HG03457 (cell line): ENCODE data around the gene PDXK.

ENCODE experiments used
- ATAC-seq: cut with Tn5 transposase; IDR thresholded peaks from one replicate; pipeline ENCODE4 v1.9.1; 2021; ENCODE audit warnings: moderate number of reproducible peaks; ENCODE audit not compliant: unreplicated experiment

Gene PDXK

GRCh38 chr21:43778469-43779335 is 59.8 kb downstream of the PDXK start:
- ATAC-seq: no peak

GRCh38 chr21:43779660-43780059 is 60.7 kb downstream of the PDXK start:
- ATAC-seq: no peak

GRCh38 chr21:43781846-43782245 is 62.9 kb downstream of the PDXK start:
- ATAC-seq: no peak

GRCh38 chr21:43782431-43783097 is 63.6 kb downstream of the PDXK start:
- no peak for ATAC-seq

GRCh38 chr21:43783098-43783700 is 64.3 kb downstream of the PDXK start:
- no peak for ATAC-seq

GRCh38 chr21:43785134-43785533 is 66.2 kb downstream of the PDXK start:
- no peak for ATAC-seq

- no peak for ATAC-seq
These were observed 67.4 kb downstream of the PDXK start for GRCh38 chr21:43786300-43786806.

GRCh38 chr21:43786807-43787440 is 68.0 kb downstream of the PDXK start:
- no peak for ATAC-seq

- ATAC-seq: peak; percentile 59
These were observed 70.5 kb downstream of the PDXK start, which contains the start of gene RRP1 for GRCh38 chr21:43789276-43790009. TSS of gene RRP1 (plus strand) at chr21:43789577. CDS start at chr21:43789630, 53 bp downstream.

GRCh38 chr21:43790010-43790524 is 71.1 kb downstream of the PDXK start:
- no peak for ATAC-seq

- no peak for ATAC-seq
These were observed 73.5 kb downstream of the PDXK start for GRCh38 chr21:43792406-43792805.

GRCh38 chr21:43793243-43793642 is 74.3 kb downstream of the PDXK start:
- ATAC-seq: no peak

- ATAC-seq: no peak
These were observed 75.4 kb downstream of the PDXK start for GRCh38 chr21:43794311-43794710.

GRCh38 chr21:43794857-43795256 is 75.9 kb downstream of the PDXK start:
- no peak for ATAC-seq

- no peak for ATAC-seq
These were observed 78.5 kb downstream of the PDXK start for GRCh38 chr21:43797415-43797814.

- no peak for ATAC-seq
These were observed 79.2 kb downstream of the PDXK start for GRCh38 chr21:43797925-43798715.

- ATAC-seq: no peak
These were observed 80.4 kb downstream of the PDXK start for GRCh38 chr21:43799301-43799840.

GRCh38 chr21:43800124-43800523 is 81.2 kb downstream of the PDXK start:
- no peak for ATAC-seq

GRCh38 chr21:43800566-43800965 is 81.6 kb downstream of the PDXK start:
- no peak for ATAC-seq
